Activated CD4-positive, alpha-beta memory T cell treated with anti-CD3 and anti-CD28 coated beads for 36 hours (primary cell): ENCODE measurements around the gene EOMES. TPM values are rescaled to one million over a fixed set of nuclear protein-coding genes. Genes with fewer than 3 reads are reported as not detected.
A peak's percentile ranks its signal among the peaks of the same experiment; 100 is the strongest.

Experiments
- CTCF ChIA-PET: fragments of 350-600 bp; sonication (Branson Sonifier 250); formaldehyde crosslinking; loops from one replicate; lab custom pipeline; 2021; ENCODE audit warnings: antibody characterized with exemption, inconsistent platforms; lab: Charles Lee
- POLR2A ChIA-PET: fragments of 350-600 bp; sonication (Branson Sonifier 250); formaldehyde crosslinking; loops from one replicate; lab custom pipeline; 2021; ENCODE audit warnings: antibody characterized with exemption; lab: Charles Lee
- DNase-seq: peaks from one replicate; pipeline ENCODE4 v3.0.0-alpha.2; 2020
- H3K27ac Mint-ChIP-seq: one replicate; pipeline ENCODE4 v1.8.0; 2021; ENCODE audit warnings: mixed read lengths
- H3K27me3 Mint-ChIP-seq: one replicate; pipeline ENCODE4 v1.8.0; 2021; ENCODE audit warnings: mixed read lengths
- H3K36me3 Mint-ChIP-seq: one replicate; pipeline ENCODE4 v1.8.0; 2021; ENCODE audit warnings: mixed read lengths
- H3K4me1 Mint-ChIP-seq: one replicate; pipeline ENCODE4 v1.8.0; 2021; ENCODE audit warnings: low read depth, mixed read lengths
- H3K4me3 Mint-ChIP-seq: one replicate; pipeline ENCODE4 v1.8.0; 2021; ENCODE audit warnings: mild to moderate bottlenecking, mixed read lengths
- H3K9me3 Mint-ChIP-seq: one replicate; pipeline ENCODE4 v1.8.0; 2021; ENCODE audit warnings: mixed read lengths
- intact Hi-C: fragments of 100-400 bp; cut with micrococcal nuclease; formaldehyde crosslinking; loops from one replicate; pipeline ENCODE4 v1.15.1; 2023
- total RNA-seq, 2 experiments: library from RNA; stranded (reverse); gene quantifications; one replicate each; pipeline ENCODE4 v1.2.3, GENCODE V29; 2021

Gene EOMES
- total RNA-seq, 2 experiments from 2014 or later: 1.4 to 1.5 TPM

- intact Hi-C loops: loop anchor here (1.0 to 5.0 kb wide), 7 partner anchors 10 to 637 kb away; partner anchors contain the start of genes CMC1 and EOMES
- H3K4me1 Mint-ChIP-seq: peaks cover 19% of the 10 kb centered on the region
- H3K9me3 Mint-ChIP-seq: no peaks in the 10 kb centered on the region
- no peak overlapping the region for H3K27ac Mint-ChIP-seq
- no peaks in the 10 kb centered on the region for H3K36me3 Mint-ChIP-seq
- ChIA-PET POLR2A (interaction anchor here (1.0 to 1.8 kb wide), 4 partner anchors 10 to 637 kb away, joined by 3 to 6 read pairs (median 4); partner anchors contain the start of genes AZI2, EOMES and ZCWPW2), CTCF (interaction anchor here (0.5 to 3.3 kb wide), 49 partner anchors 9 to 639 kb away, joined by 3 to 89 read pairs (median 4); partner anchors contain the start of genes AZI2, EOMES and ZCWPW2)
- peak overlapping the region; percentile 84 for H3K4me3 Mint-ChIP-seq
- peak; percentile 85 for DNase-seq
- peaks cover 40% of the 10 kb centered on the region for H3K27me3 Mint-ChIP-seq
Observed at GRCh38 chr3:27712136-27713077, 9.7 kb downstream of the EOMES start.

GRCh38 chr3:27708250-27708649 is 13.9 kb downstream of the EOMES start:
- H3K27me3 Mint-ChIP-seq: peaks cover 15% of the 10 kb centered on the region
- no peak overlapping the region for H3K4me3 Mint-ChIP-seq
- H3K27ac Mint-ChIP-seq: no peak overlapping the region
- no peaks in the 10 kb centered on the region for H3K9me3 Mint-ChIP-seq
- intact Hi-C loops: no loop called here
- H3K4me1 Mint-ChIP-seq: peaks cover 4% of the 10 kb centered on the region
- ChIA-PET POLR2A (no interaction called here), CTCF (interaction anchor here (1.4 to 1.9 kb wide), 2 partner anchors 13 to 620 kb away, joined by 5 to 6 read pairs; partner anchors contain the start of gene EOMES)
- H3K36me3 Mint-ChIP-seq: no peaks in the 10 kb centered on the region
- DNase-seq: no peak

GRCh38 chr3:27699067-27699466 is 23.1 kb downstream of the EOMES start:
- H3K27ac Mint-ChIP-seq: no peak overlapping the region
- no peak overlapping the region for H3K4me3 Mint-ChIP-seq
- no peak for DNase-seq
- CTCF ChIA-PET: no interaction called here
- intact Hi-C loops: no loop called here
- POLR2A ChIA-PET: no interaction called here
- no peaks in the 10 kb centered on the region for H3K4me1 Mint-ChIP-seq
- H3K36me3 Mint-ChIP-seq: no peaks in the 10 kb centered on the region
- no peaks in the 10 kb centered on the region for H3K27me3 Mint-ChIP-seq
- peaks cover 6% of the 10 kb centered on the region for H3K9me3 Mint-ChIP-seq

GRCh38 chr3:27696906-27697305 is 25.2 kb downstream of the EOMES start:
- DNase-seq: no peak
- POLR2A ChIA-PET: no interaction called here
- H3K4me1 Mint-ChIP-seq: no peaks in the 10 kb centered on the region
- H3K36me3 Mint-ChIP-seq: no peaks in the 10 kb centered on the region
- intact Hi-C loops: no loop called here
- H3K27me3 Mint-ChIP-seq: no peaks in the 10 kb centered on the region
- peaks cover 6% of the 10 kb centered on the region for H3K9me3 Mint-ChIP-seq
- no peak overlapping the region for H3K27ac Mint-ChIP-seq
- no peak overlapping the region for H3K4me3 Mint-ChIP-seq
- CTCF ChIA-PET: no interaction called here

GRCh38 chr3:27695636-27696035 is 26.5 kb downstream of the EOMES start:
- ChIA-PET POLR2A (no interaction called here), CTCF (interaction anchor here (0.8 to 2.3 kb wide), 3 partner anchors 14 to 16 kb away, joined by 3 to 7 read pairs (median 3); no protein-coding TSS in a partner anchor)
- Mint-ChIP-seq H3K4me3 (no peak overlapping the region), H3K9me3 (peaks cover 10% of the 10 kb centered on the region), H3K27me3 (no peaks in the 10 kb centered on the region), H3K36me3 (peaks cover 1% of the 10 kb centered on the region), H3K4me1 (no peaks in the 10 kb centered on the region), H3K27ac (no peak overlapping the region)
- no peak for DNase-seq
- intact Hi-C loops: no loop called here

GRCh38 chr3:27688053-27688452 is 34.1 kb downstream of the EOMES start:
- no peak overlapping the region for H3K27ac Mint-ChIP-seq
- no peak for DNase-seq
- CTCF ChIA-PET: no interaction called here
- no peaks in the 10 kb centered on the region for H3K27me3 Mint-ChIP-seq
- H3K4me1 Mint-ChIP-seq: no peaks in the 10 kb centered on the region
- intact Hi-C loops: no loop called here
- POLR2A ChIA-PET: no interaction called here
- peaks cover 12% of the 10 kb centered on the region for H3K9me3 Mint-ChIP-seq
- H3K36me3 Mint-ChIP-seq: peaks cover 1% of the 10 kb centered on the region
- H3K4me3 Mint-ChIP-seq: no peak overlapping the region

- H3K4me3 Mint-ChIP-seq: no peak overlapping the region
- H3K9me3 Mint-ChIP-seq: peaks cover 12% of the 10 kb centered on the region
- DNase-seq: no peak
- ChIA-PET CTCF (no interaction called here), POLR2A (no interaction called here)
- intact Hi-C loops: loop anchor here (2.0 kb wide), 1 partner anchor 66 kb away; no protein-coding TSS in a partner anchor
- H3K4me1 Mint-ChIP-seq: no peaks in the 10 kb centered on the region
- H3K36me3 Mint-ChIP-seq: peaks cover 1% of the 10 kb centered on the region
- no peak overlapping the region for H3K27ac Mint-ChIP-seq
- H3K27me3 Mint-ChIP-seq: no peaks in the 10 kb centered on the region
Observed at GRCh38 chr3:27686642-27687041, 35.5 kb downstream of the EOMES start.

- no peak overlapping the region for H3K4me3 Mint-ChIP-seq
- CTCF ChIA-PET: interaction anchor here (0.9 to 1.9 kb wide), 3 partner anchors 26 to 642 kb away, joined by 3 to 5 read pairs (median 3); no protein-coding TSS in a partner anchor
- no peaks in the 10 kb centered on the region for H3K36me3 Mint-ChIP-seq
- no peak for DNase-seq
- intact Hi-C loops: no loop called here
- H3K4me1 Mint-ChIP-seq: peaks cover 9% of the 10 kb centered on the region
- POLR2A ChIA-PET: no interaction called here
- H3K27me3 Mint-ChIP-seq: no peaks in the 10 kb centered on the region
- H3K9me3 Mint-ChIP-seq: peaks cover 7% of the 10 kb centered on the region
- no peak overlapping the region for H3K27ac Mint-ChIP-seq
Observed at GRCh38 chr3:27685474-27685873, 36.6 kb downstream of the EOMES start.

- no peaks in the 10 kb centered on the region for H3K36me3 Mint-ChIP-seq
- DNase-seq: no peak
- POLR2A ChIA-PET: no interaction called here
- no peaks in the 10 kb centered on the region for H3K27me3 Mint-ChIP-seq
- H3K4me1 Mint-ChIP-seq: peaks cover 12% of the 10 kb centered on the region
- CTCF ChIA-PET: interaction anchor here (1.4 to 1.9 kb wide), 2 partner anchors 28 to 644 kb away, joined by 3 to 5 read pairs; no protein-coding TSS in a partner anchor
- intact Hi-C loops: loop anchor here (5.0 kb wide), 1 partner anchor 217 kb away; no protein-coding TSS in a partner anchor
- peaks cover under 1% of the 10 kb centered on the region for H3K9me3 Mint-ChIP-seq
- no peak overlapping the region for H3K4me3 Mint-ChIP-seq
- H3K27ac Mint-ChIP-seq: no peak overlapping the region
Observed at GRCh38 chr3:27684302-27684701, 37.8 kb downstream of the EOMES start.

- Mint-ChIP-seq H3K36me3 (no peaks in the 10 kb centered on the region), H3K4me1 (peaks cover 19% of the 10 kb centered on the region), H3K4me3 (peak overlapping the region; percentile 68), H3K27ac (peak overlapping the region; percentile 72), H3K9me3 (no peaks in the 10 kb centered on the region), H3K27me3 (no peaks in the 10 kb centered on the region)
- POLR2A ChIA-PET: interaction anchor here (0.6 kb wide), 2 partner anchors 167 to 372 kb away, joined by 3 read pairs; no protein-coding TSS in a partner anchor
- CTCF ChIA-PET: interaction anchor here (0.5 to 3.0 kb wide), 51 partner anchors 10 to 1435 kb away, joined by 3 to 18 read pairs (median 4); partner anchors contain the start of genes AZI2, SLC4A7 and ZCWPW2
- intact Hi-C loops: loop anchor here (1.0 to 5.0 kb wide), 7 partner anchors 50 to 547 kb away; partner anchors contain the start of gene SLC4A7
- DNase-seq: no peak
Observed at GRCh38 chr3:27681249-27681748, 40.8 kb downstream of the EOMES start.

GRCh38 chr3:27680517-27681246 is 41.4 kb downstream of the EOMES start:
- Mint-ChIP-seq H3K9me3 (no peaks in the 10 kb centered on the region), H3K36me3 (no peaks in the 10 kb centered on the region), H3K4me1 (peaks cover 19% of the 10 kb centered on the region), H3K4me3 (no peak overlapping the region), H3K27ac (no peak overlapping the region), H3K27me3 (no peaks in the 10 kb centered on the region)
- CTCF ChIA-PET: interaction anchor here (0.6 to 3.0 kb wide), 41 partner anchors 9 to 668 kb away, joined by 3 to 18 read pairs (median 4); partner anchors contain the start of genes AZI2, NEK10, SLC4A7 and ZCWPW2
- POLR2A ChIA-PET: interaction anchor here (0.6 kb wide), 2 partner anchors 167 to 371 kb away, joined by 3 read pairs; no protein-coding TSS in a partner anchor
- intact Hi-C loops: loop anchor here (1.0 to 5.0 kb wide), 7 partner anchors 50 to 546 kb away; partner anchors contain the start of gene SLC4A7
- no peak for DNase-seq
